ENCODE data around the gene KCNH2.

GRCh38 chr7:150979713-150980390 is 1.7 kb upstream of the KCNH2 start:
- TF ChIP-seq CTCF (IDR thresholded peaks at IDR 0.05), result no peak
- TF ChIP-seq POLR2A (IDR thresholded peaks at IDR 0.05; ENCODE audit: low read depth), result no peak
- no peak for TF ChIP-seq EP300 (IDR thresholded peaks at IDR 0.05)
